GM12865 (cell line): ENCODE results near the gene ADPRS.
A peak's percentile ranks its signal among the peaks of the same experiment; 100 is the strongest.

Source experiments
- DNase-seq: peaks from one replicate; pipeline ENCODE4 v3.0.0; 2010; ENCODE audit warnings: low read depth
- H3K4me3 ChIP-seq: 2 replicates; pipeline ENCODE4 v1.5.1; 2011; ENCODE audit warnings: mild to moderate bottlenecking, low read depth, low read length, control low read depth
- CTCF ChIP-seq: IDR thresholded peaks from 2 replicates; pipeline ENCODE4 v1.5.1; 2011; ENCODE audit warnings: low read length, control low read depth, low read depth, inconsistent platforms; ENCODE audit not compliant: insufficient read depth; ENCODE audit errors: missing control alignments

ADPRS gene

GRCh38 chr1:36088577-36089392, at the start of gene ADPRS:
Gene ADPRS, plus strand, starts transcription at chr1:36088892. Its CDS starts 13 bp downstream, at chr1:36088905.
- peak; percentile 99 for TF ChIP-seq CTCF
- peak; percentile 96 for DNase-seq
- H3K4me3 ChIP-seq: peak within 1 kb of the TSS; percentile 92

- no peak for DNase-seq
These were observed 48.5 kb upstream of the ADPRS start for GRCh38 chr1:36040238-36040637.

GRCh38 chr1:36051821-36052220, 36.9 kb upstream of the ADPRS start:
- no peak for TF ChIP-seq CTCF
- DNase-seq: no peak
- H3K4me3 ChIP-seq: no peak overlapping the region

More at GRCh38 chr1:36040238-36040637, 48.5 kb upstream of the ADPRS start:
- no peak for TF ChIP-seq CTCF
- H3K4me3 ChIP-seq: no peak overlapping the region

- TF ChIP-seq CTCF: no peak
- DNase-seq: no peak
- no peak overlapping the region for H3K4me3 ChIP-seq
These were observed 34.7 kb upstream of the ADPRS start for GRCh38 chr1:36053978-36054377.

GRCh38 chr1:36055706-36056105, 33.0 kb upstream of the ADPRS start:
- no peak overlapping the region for H3K4me3 ChIP-seq

GRCh38 chr1:36062315-36062714, 26.4 kb upstream of the ADPRS start:
- no peak for TF ChIP-seq CTCF
- no peak overlapping the region for H3K4me3 ChIP-seq
- DNase-seq: no peak

More at GRCh38 chr1:36055706-36056105, 33.0 kb upstream of the ADPRS start:
- no peak for TF ChIP-seq CTCF
- DNase-seq: no peak
